H1 (cell line): Measurements from ENCODE around the gene SEMA3A. TPM values are rescaled to one million over a fixed set of nuclear protein-coding genes. Genes with fewer than 3 reads are reported as not detected.

ENCODE experiments used
- CTCF ChIA-PET: fragments of 300-600 bp; sonication (Branson Sonifier 250); formaldehyde crosslinking; loops from one replicate; lab custom pipeline; 2021; ENCODE audit not compliant: partially characterized antibody; lab: Charles Lee
- POLR2A ChIA-PET: fragments of 300-600 bp; sonication (Branson Sonifier 250); formaldehyde crosslinking; loops from one replicate; lab custom pipeline; 2021; ENCODE audit warnings: inconsistent platforms; ENCODE audit not compliant: partially characterized antibody; lab: Charles Lee
- DNase-seq, 2 experiments: peaks; one replicate each; pipeline versions ENCODE4 v3.0.0 to v3.0.0-alpha.2; 2010 to 2022; ENCODE audit warnings: low spot score in 2 of 2, low read depth in 1 of 2, mixed read lengths in 1 of 2
- FAIRE-seq: peaks from 2 replicates; lab custom pipeline; 2011; peaks lifted over from hg19 to GRCh38; lab: Jason Lieb, UNC
- H2AFZ ChIP-seq: 2 replicates; pipeline ENCODE4 v1.8.1; 2012; ENCODE audit warnings: low read length, inconsistent platforms
- H2AK5ac ChIP-seq: 2 replicates; pipeline ENCODE4 v1.6.1; 2013; ENCODE audit warnings: low read depth, low read length
- H2BK120ac ChIP-seq: replicated peaks from 2 replicates; pipeline ENCODE3; 2013; ENCODE audit warnings: low read depth, low read length, inconsistent platforms
- H2BK12ac ChIP-seq: 2 replicates; pipeline ENCODE4 v1.6.1; 2013; ENCODE audit warnings: low read depth, low read length
- H2BK15ac ChIP-seq: 2 replicates; pipeline ENCODE4 v1.6.1; 2013; ENCODE audit warnings: low read length
- H2BK20ac ChIP-seq: 2 replicates; pipeline ENCODE4 v1.6.1; 2013; ENCODE audit warnings: low read length
- H2BK5ac ChIP-seq: 2 replicates; pipeline ENCODE4 v1.6.1; 2013; ENCODE audit warnings: low read depth, low read length
- H3K14ac ChIP-seq: 2 replicates; pipeline ENCODE4 v1.6.1; 2013; ENCODE audit warnings: inconsistent platforms; ENCODE audit not compliant: insufficient read length
- H3K18ac ChIP-seq: 2 replicates; pipeline ENCODE4 v1.6.1; 2013; ENCODE audit warnings: low read length; ENCODE audit errors: extremely low read depth
- H3K23ac ChIP-seq: 2 replicates; pipeline ENCODE4 v1.6.1; 2013; ENCODE audit warnings: inconsistent platforms; ENCODE audit not compliant: insufficient read length
- H3K23me2 ChIP-seq: 2 replicates; pipeline ENCODE4 v1.6.1; 2013; ENCODE audit warnings: low read depth, low read length
- H3K27ac ChIP-seq: 2 replicates; pipeline ENCODE4 v1.6.1; 2011; ENCODE audit warnings: low read depth, low read length, inconsistent platforms
- H3K27me3 ChIP-seq, 4 experiments: replicated peaks in 1 of 4; 1 replicate in 1 of 4; 2 replicates in 3 of 4; pipeline versions ENCODE4 v1.6.1 to v1.8.1; 2011 to 2013; ENCODE audit warnings: low read length in 3 of 4, mild to moderate bottlenecking in 3 of 4, inconsistent platforms in 2 of 4, mixed read lengths in 2 of 4, moderate library complexity in 1 of 4; ENCODE audit not compliant: control insufficient read depth in 3 of 4, insufficient read depth in 3 of 4; ENCODE audit errors: extremely low read depth in 1 of 4
- H3K36me3 ChIP-seq, 4 experiments: 2 replicates each; pipeline versions ENCODE4 v1.6.1 to v1.8.1; 2011 to 2013; ENCODE audit warnings: mild to moderate bottlenecking in 4 of 4, low read length in 3 of 4, moderate library complexity in 2 of 4, control low read depth in 1 of 4, inconsistent platforms in 1 of 4; ENCODE audit not compliant: insufficient read depth in 4 of 4, control insufficient read depth in 2 of 4
- H3K4ac ChIP-seq: replicated peaks from 2 replicates; pipeline ENCODE3; 2013; ENCODE audit warnings: low read length, low read depth, mixed read lengths, inconsistent platforms; ENCODE audit not compliant: insufficient read length
- H3K4me1 ChIP-seq, 4 experiments: replicated peaks in 1 of 4; 1 replicate in 1 of 4; 2 replicates in 3 of 4; pipeline versions ENCODE4 v1.6.1 to v1.8.1; 2011 to 2013; ENCODE audit warnings: low read length in 3 of 4, inconsistent platforms in 2 of 4, mixed read lengths in 1 of 4; ENCODE audit not compliant: insufficient read depth in 4 of 4, control insufficient read depth in 3 of 4
- H3K4me2 ChIP-seq, 2 experiments: 2 replicates each; pipeline versions ENCODE4 v1.6.1 to v1.8.1; 2011 to 2013; ENCODE audit warnings: low read depth in 2 of 2, low read length in 2 of 2, control low read depth in 1 of 2, inconsistent platforms in 1 of 2, mild to moderate bottlenecking in 1 of 2; ENCODE audit not compliant: insufficient read depth in 1 of 2
- H3K4me3 ChIP-seq, 4 experiments: fragments of 200-600, 300-600 bp in 1 of 4; sonication (generic), shearing (Covaris generic), sonication (Bioruptor Twin) in 1 of 4; 2 replicates each; pipeline versions ENCODE4 v1.5.1 to v1.8.1; 2011 to 2016; ENCODE audit warnings: low read length in 4 of 4, low read depth in 3 of 4, control low read depth in 2 of 4, inconsistent platforms in 2 of 4, mild to moderate bottlenecking in 2 of 4, mixed read lengths in 1 of 4, moderate library complexity in 1 of 4; ENCODE audit not compliant: insufficient read depth in 2 of 4; ENCODE audit errors: extremely low read depth in 1 of 4
- H3K56ac ChIP-seq: replicated peaks from 2 replicates; pipeline ENCODE3; 2013; ENCODE audit warnings: low read depth, mild to moderate bottlenecking, mixed read lengths, low read length, inconsistent platforms; ENCODE audit not compliant: insufficient read length
- H3K79me1 ChIP-seq: 2 replicates; pipeline ENCODE4 v1.6.1; 2013; ENCODE audit warnings: low read depth, low read length, control low read depth
- H3K79me2 ChIP-seq, 2 experiments: 2 replicates each; pipeline versions ENCODE4 v1.6.1 to v1.8.1; 2012 to 2013; ENCODE audit warnings: low read length in 2 of 2, mild to moderate bottlenecking in 2 of 2, inconsistent platforms in 1 of 2; ENCODE audit not compliant: insufficient read depth in 2 of 2, control insufficient read depth in 1 of 2
- H3K9ac ChIP-seq, 4 experiments: replicated peaks in 1 of 4; 1 replicate in 1 of 4; 2 replicates in 3 of 4; pipeline versions ENCODE4 v1.6.1 to v1.8.1; 2011 to 2013; ENCODE audit warnings: low read depth in 3 of 4, low read length in 3 of 4, control low read depth in 2 of 4, mild to moderate bottlenecking in 2 of 4, moderate library complexity in 2 of 4, inconsistent platforms in 1 of 4; ENCODE audit errors: extremely low read depth in 1 of 4
- H3K9me3 ChIP-seq, 2 experiments: 2 replicates each; pipeline versions ENCODE4 v1.6.1 to v1.8.1; 2012 to 2013; ENCODE audit warnings: mild to moderate bottlenecking in 2 of 2, moderate library complexity in 2 of 2, control low read depth in 1 of 2, inconsistent platforms in 1 of 2, low read depth in 1 of 2, low read length in 1 of 2, mixed read lengths in 1 of 2; ENCODE audit not compliant: insufficient read depth in 2 of 2
- H4K20me1 ChIP-seq, 2 experiments: replicated peaks in 1 of 2; 2 replicates each; pipeline versions ENCODE3 to v1.8.1; 2011 to 2013; ENCODE audit warnings: inconsistent platforms in 2 of 2, low read length in 2 of 2, mild to moderate bottlenecking in 1 of 2; ENCODE audit not compliant: insufficient read depth in 2 of 2, control insufficient read depth in 1 of 2
- H4K5ac ChIP-seq: 2 replicates; pipeline ENCODE4 v1.6.1; 2013; ENCODE audit warnings: low read length, low read depth, mixed read lengths, inconsistent platforms; ENCODE audit not compliant: insufficient read length
- H4K8ac ChIP-seq: 2 replicates; pipeline ENCODE4 v1.8.0; 2013; ENCODE audit warnings: mild to moderate bottlenecking, moderate library complexity, low read length, inconsistent platforms; ENCODE audit not compliant: insufficient read depth; ENCODE audit errors: extremely low read depth
- H4K91ac ChIP-seq: replicated peaks from 2 replicates; pipeline ENCODE3; 2013; ENCODE audit warnings: low read length, mixed read lengths, inconsistent platforms; ENCODE audit not compliant: insufficient read length
- CEBPB ChIP-seq: IDR thresholded peaks from 2 replicates; pipeline ENCODE4 v1.6.1; 2012; ENCODE audit warnings: low read depth, low read length
- FOSL1 ChIP-seq: IDR thresholded peaks from 2 replicates; pipeline ENCODE4 v1.6.1; 2011; ENCODE audit warnings: mild to moderate bottlenecking, low read depth, low read length, moderate library complexity; ENCODE audit not compliant: insufficient read depth
- HDAC2 ChIP-seq, 2 experiments: fragments of 300-600 bp in 1 of 2; sonication (generic) in 1 of 2; IDR thresholded peaks; 2 replicates each; pipeline ENCODE4 v1.6.1; 2011 to 2012; ENCODE audit warnings: low read depth in 2 of 2, low read length in 2 of 2, mild to moderate bottlenecking in 2 of 2, moderate library complexity in 2 of 2, borderline replicate concordance in 1 of 2, inconsistent platforms in 1 of 2
- HDAC6 ChIP-seq: IDR thresholded peaks from one replicate; pipeline ENCODE4 v1.7.1; 2012; ENCODE audit warnings: low read depth, mild to moderate bottlenecking, inconsistent platforms, low read length, moderate library complexity
- JUN ChIP-seq: IDR thresholded peaks from 2 replicates; pipeline ENCODE4 v1.6.1; 2011; ENCODE audit warnings: low read depth, mild to moderate bottlenecking, improper control_type of control experiment, low read length
- NANOG ChIP-seq: IDR thresholded peaks from 2 replicates; pipeline ENCODE4 v1.6.1; 2011; ENCODE audit warnings: low read length, low read depth, mild to moderate bottlenecking, inconsistent platforms; ENCODE audit not compliant: insufficient read depth, poor library complexity, severe bottlenecking
- POU5F1 ChIP-seq: IDR thresholded peaks from 2 replicates; pipeline ENCODE4 v1.6.1; 2011; ENCODE audit warnings: low read depth, mild to moderate bottlenecking, low read length, moderate library complexity
- SIN3A ChIP-seq, 2 experiments: IDR thresholded peaks in 1 of 2; conservative IDR thresholded peaks in 1 of 2; 2 replicates each; pipeline ENCODE4 v1.6.1; 2011 to 2012; ENCODE audit warnings: low read length in 2 of 2, improper control_type of control experiment in 1 of 2, low read depth in 1 of 2, mild to moderate bottlenecking in 1 of 2
- SIRT6 ChIP-seq: IDR thresholded peaks from one replicate; pipeline ENCODE4 v1.7.1; 2012; ENCODE audit warnings: low read length, inconsistent platforms
- TCF12 ChIP-seq: IDR thresholded peaks from 2 replicates; pipeline ENCODE4 v1.6.1; 2011; ENCODE audit warnings: low read depth, mild to moderate bottlenecking, low read length
- WGBS, 2 experiments: shearing (Covaris generic) in 1 of 2; methylation state at CpG; one replicate each; pipeline versions ENCODE4 v1.1.6 to v1.1.7; 2013 to 2015; ENCODE audit warnings: low lambda C conversion rate in 2 of 2, mixed read lengths in 2 of 2, inconsistent platforms in 1 of 2, low coverage in 1 of 2, missing lambda C conversion rate in 1 of 2; ENCODE audit not compliant: insufficient replicate concordance in 2 of 2, insufficient coverage in 1 of 2, insufficient read length in 1 of 2; ENCODE audit errors: extremely low coverage in 1 of 2, missing lambda C conversion rate in 1 of 2; 5-methylcytosine and 5-hydroxymethylcytosine counted together
- polyA plus RNA-seq, 7 experiments: library from polyadenylated mRNA; depleted of rRNA in 3 of 7; stranded (reverse) in 5 of 7; unstranded in 2 of 7; fragments of >200 nt in 5 of 7; fragments of 200-250 nt in 2 of 7; gene quantifications; 1 replicate in 5 of 7; 2 replicates in 1 of 7; 4 replicates in 1 of 7; pipeline versions ENCODE4 v1.2.1 to v1.2.3, GENCODE V29; 2011 to 2013; ENCODE audit warnings: missing spikeins in 2 of 7, mixed read lengths in 2 of 7
- total RNA-seq: library from RNA; stranded (reverse); fragmentation: NEBNext Ultra II Directional; extraction: Animal tissue kit (Norgen Biotek cat#: 25700); gene quantifications from 2 replicates; pipeline ENCODE4 v1.2.1, GENCODE V29; 2021
- TF ChIP-seq, protein P1 (sequence below): IDR thresholded peaks from 2 replicates; pipeline ENCODE4 v1.6.1; 2011; ENCODE audit warnings: low read length, improper control_type of control experiment

SEMA3A gene
- total and polyA plus RNA-seq, 2 of the 8 experiments (the other 6 are each of a cell fraction or from before 2014, with no cell fraction given), result 8.1 to 45.9 TPM

DNA sequence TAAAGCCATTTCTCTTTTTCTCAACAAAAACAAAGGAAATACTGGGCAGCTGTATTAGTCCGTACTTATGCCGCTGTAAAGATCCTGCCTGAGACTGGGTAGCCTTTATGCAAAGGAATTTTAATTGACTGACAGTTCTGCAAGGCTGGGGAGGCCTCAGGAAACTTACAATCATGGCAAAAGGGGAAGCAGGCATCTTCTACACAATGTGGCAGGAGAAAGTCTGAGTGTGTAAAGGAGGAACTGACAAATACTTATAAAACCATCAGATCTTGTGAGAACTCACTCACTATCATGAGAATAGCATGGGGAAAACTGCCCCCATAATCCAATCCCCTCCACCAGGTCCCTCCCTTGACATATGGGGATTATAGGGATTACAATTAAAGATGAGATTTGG lies 264.3 kb downstream of the SEMA3A start:
- H3K79me2 ChIP-seq, result no peaks in the 10 kb centered on the region
- H2AK5ac ChIP-seq, result no peak overlapping the region
- H4K91ac ChIP-seq, result no peak overlapping the region
- H3K23ac ChIP-seq, result no peak overlapping the region
- H3K36me3 ChIP-seq, result no peaks in the 10 kb centered on the region
- H2BK5ac ChIP-seq, result no peak overlapping the region
- H3K27ac ChIP-seq, result no peak overlapping the region
- no peaks in the 10 kb centered on the region for H3K27me3 ChIP-seq
- no peak overlapping the region for H2BK12ac ChIP-seq
- H3K56ac ChIP-seq, result no peak overlapping the region
- H3K18ac ChIP-seq, result no peak overlapping the region
- H4K5ac ChIP-seq, result no peak overlapping the region
- no peaks in the 10 kb centered on the region for H3K4me1 ChIP-seq
- TF ChIP-seq HDAC6, result no peak
- TF ChIP-seq NANOG, result no peak
- TF ChIP-seq FOSL1, result no peak
- TF ChIP-seq SIRT6, result no peak
- no peak for TF ChIP-seq TCF12
- TF ChIP-seq HDAC2 (IDR thresholded peaks at IDR 0.05; ENCODE audit: borderline replicate concordance in 1 of 2, low read depth in 2 of 2, low read length in 2 of 2), result no peak
- no peak for TF ChIP-seq CEBPB
- no peak for TF ChIP-seq JUN
- TF ChIP-seq, protein P1, sequence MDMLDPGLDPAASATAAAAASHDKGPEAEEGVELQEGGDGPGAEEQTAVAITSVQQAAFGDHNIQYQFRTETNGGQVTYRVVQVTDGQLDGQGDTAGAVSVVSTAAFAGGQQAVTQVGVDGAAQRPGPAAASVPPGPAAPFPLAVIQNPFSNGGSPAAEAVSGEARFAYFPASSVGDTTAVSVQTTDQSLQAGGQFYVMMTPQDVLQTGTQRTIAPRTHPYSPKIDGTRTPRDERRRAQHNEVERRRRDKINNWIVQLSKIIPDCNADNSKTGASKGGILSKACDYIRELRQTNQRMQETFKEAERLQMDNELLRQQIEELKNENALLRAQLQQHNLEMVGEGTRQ, result no peak
- TF ChIP-seq SIN3A (conservative IDR thresholded peaks at IDR 0.05 in 1 of 2, IDR thresholded peaks at IDR 0.05 in 1 of 2; ENCODE audit: low read depth in 1 of 2, low read length in 2 of 2), result no peak
- TF ChIP-seq POU5F1, result no peak
- no peak overlapping the region for H2BK15ac ChIP-seq
- no peak overlapping the region for H3K4me2 ChIP-seq
- no peak overlapping the region for H3K4ac ChIP-seq
- H3K14ac ChIP-seq, result no peak overlapping the region
- H3K9me3 ChIP-seq, result no peaks in the 10 kb centered on the region
- H2BK20ac ChIP-seq, result no peak overlapping the region
- no peaks in the 10 kb centered on the region for H3K23me2 ChIP-seq
- WGBS, 2 experiments, result 92% methylated on average over 2 of the region's 2 CpGs; no CpG with 5 or more reads in 1 of the 2 experiments
- no peak overlapping the region for H2AFZ ChIP-seq
- H3K9ac ChIP-seq, result no peak overlapping the region
- ChIA-PET POLR2A (no interaction called here), CTCF (no interaction called here)
- FAIRE-seq, result no peak
- H3K79me1 ChIP-seq, result no peaks in the 10 kb centered on the region
- no peak overlapping the region for H3K4me3 ChIP-seq
- no peak for DNase-seq
- no peaks in the 10 kb centered on the region for H4K20me1 ChIP-seq
- no peak overlapping the region for H4K8ac ChIP-seq
- no peak overlapping the region for H2BK120ac ChIP-seq
